IPS DF 4.7 (cell line): ENCODE data around the gene ENDOD1.
"Not testable (repeated sequence)": the region's sequence is repeated elsewhere in the genome, so short reads cannot be mapped to it uniquely, and the experiment has no call there.

ENCODE experiments used
- DNase-seq: peaks from one replicate; pipeline ENCODE4 v3.0.0-alpha.2; 2013; ENCODE audit warnings: low spot score; ENCODE audit errors: extremely low read depth

The ENDOD1 gene

GRCh38 chr11:95089620-95090542 lies at the start of gene ENDOD1:
Gene ENDOD1, plus strand, starts transcription at chr11:95089846. Its CDS starts 82 bp downstream, at chr11:95089928.
- DNase-seq, result no peak

- no peak for DNase-seq
Observed at GRCh38 chr11:95042239-95042638, 47.4 kb upstream of the ENDOD1 start.

- DNase-seq, result no peak
Observed at GRCh38 chr11:95042906-95043305, 46.7 kb upstream of the ENDOD1 start.

GRCh38 chr11:95044010-95044409 lies 45.6 kb upstream of the ENDOD1 start:
- no peak for DNase-seq

GRCh38 chr11:95045812-95046211 lies 43.8 kb upstream of the ENDOD1 start:
- DNase-seq, result no peak

GRCh38 chr11:95049122-95049521 lies 40.5 kb upstream of the ENDOD1 start, which contains the start of gene KDM4F:
Gene KDM4F, plus strand, starts transcription at chr11:95049422.
- DNase-seq, result not testable (repeated sequence)

GRCh38 chr11:95050595-95051202 lies 38.9 kb upstream of the ENDOD1 start:
- DNase-seq, result no peak

- no peak for DNase-seq
Observed at GRCh38 chr11:95054356-95054755, 35.3 kb upstream of the ENDOD1 start.

- no peak for DNase-seq
Observed at GRCh38 chr11:95055283-95055897, 34.3 kb upstream of the ENDOD1 start.

GRCh38 chr11:95057959-95058358 lies 31.7 kb upstream of the ENDOD1 start:
- no peak for DNase-seq

GRCh38 chr11:95058621-95059020 lies 31.0 kb upstream of the ENDOD1 start:
- no peak for DNase-seq

- DNase-seq, result no peak
Observed at GRCh38 chr11:95059046-95059445, 30.6 kb upstream of the ENDOD1 start.

- DNase-seq, result no peak
Observed at GRCh38 chr11:95065336-95065735, 24.3 kb upstream of the ENDOD1 start.

- DNase-seq, result no peak
Observed at GRCh38 chr11:95066716-95067038, 23.0 kb upstream of the ENDOD1 start, which contains the start of gene SRSF8. Gene SRSF8, plus strand, starts transcription at chr11:95066919. Its CDS starts 308 bp downstream, at chr11:95067227.

GRCh38 chr11:95067039-95067840 lies 22.4 kb upstream of the ENDOD1 start:
- DNase-seq, result no peak

- no peak for DNase-seq
Observed at GRCh38 chr11:95067841-95068219, 21.8 kb upstream of the ENDOD1 start.

- no peak for DNase-seq
Observed at GRCh38 chr11:95068549-95068948, 21.1 kb upstream of the ENDOD1 start.

GRCh38 chr11:95070471-95070870 lies 19.2 kb upstream of the ENDOD1 start:
- no peak for DNase-seq

GRCh38 chr11:95072948-95073347 lies 16.7 kb upstream of the ENDOD1 start:
- no peak for DNase-seq

GRCh38 chr11:95074792-95075563 lies 14.7 kb upstream of the ENDOD1 start:
- DNase-seq, result no peak

- DNase-seq, result no peak
Observed at GRCh38 chr11:95076416-95076815, 13.2 kb upstream of the ENDOD1 start.
